HTERT RPE-1 (cell line): ENCODE measurements around the gene INO80C.
"Not testable (repeated sequence)": the region's sequence is repeated elsewhere in the genome, so short reads cannot be mapped to it uniquely, and the experiment has no call there.

Experiments
- in situ Hi-C: fragments of 300-500 bp; cut with MboI; formaldehyde crosslinking; loops from 4 replicates; pipeline ENCODE4 v1.14.3; 2020; ENCODE audit warnings: low sequenced_read_pairs

The INO80C gene

GRCh38 chr18:35463827-35464226, 33.9 kb downstream of the INO80C start:
- in situ Hi-C loops = no loop called here

DNA sequence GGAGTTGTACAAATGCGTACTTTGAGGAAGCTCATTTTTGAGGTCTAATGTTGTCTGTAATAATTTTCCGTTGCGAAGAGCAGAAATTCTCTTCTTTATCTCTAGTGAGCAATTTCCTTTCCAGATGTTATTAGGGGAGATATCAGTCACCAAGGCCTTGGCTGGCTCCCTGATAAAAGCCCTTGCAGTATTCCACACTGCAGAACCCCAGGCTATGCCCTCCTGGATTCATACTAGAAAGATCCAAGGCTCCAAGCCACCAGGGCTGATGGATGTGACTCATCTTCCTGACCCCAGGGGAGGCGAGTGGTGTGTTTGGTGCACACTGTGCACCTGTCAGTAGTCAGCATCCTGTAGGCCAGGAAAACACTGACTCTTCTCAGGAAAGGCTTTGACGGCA, 34.7 kb downstream of the INO80C start:
- in situ Hi-C loops = no loop called here

- in situ Hi-C loops = no loop called here
These were observed 37.0 kb downstream of the INO80C start for GRCh38 chr18:35460736-35461161.

GRCh38 chr18:35459997-35460396, 37.8 kb downstream of the INO80C start:
- in situ Hi-C loops = no loop called here

GRCh38 chr18:35458677-35459441, 38.9 kb downstream of the INO80C start:
- in situ Hi-C loops = no loop called here

DNA sequence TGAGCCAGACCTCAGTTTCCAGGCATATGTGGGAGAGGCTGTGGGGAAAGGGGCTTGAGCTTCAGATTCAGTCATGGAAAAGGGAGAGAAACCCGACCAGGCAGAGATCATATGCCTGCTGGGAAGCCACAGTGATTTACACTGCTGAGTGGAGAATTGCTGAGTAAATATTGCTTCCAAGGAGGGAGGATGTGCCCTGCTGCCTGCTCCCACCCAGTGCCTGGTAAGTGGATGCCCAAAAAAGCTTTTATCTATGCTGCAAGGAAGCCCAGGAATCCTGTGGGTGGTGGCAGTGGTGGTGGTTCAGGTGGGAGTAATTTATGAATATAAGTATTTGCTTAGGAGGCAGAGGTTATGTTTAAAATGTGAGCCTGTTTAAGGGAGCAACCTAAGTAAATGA, 39.5 kb downstream of the INO80C start:
- in situ Hi-C loops = no loop called here

GRCh38 chr18:35457140-35457704, 40.5 kb downstream of the INO80C start:
- in situ Hi-C loops = no loop called here

DNA sequence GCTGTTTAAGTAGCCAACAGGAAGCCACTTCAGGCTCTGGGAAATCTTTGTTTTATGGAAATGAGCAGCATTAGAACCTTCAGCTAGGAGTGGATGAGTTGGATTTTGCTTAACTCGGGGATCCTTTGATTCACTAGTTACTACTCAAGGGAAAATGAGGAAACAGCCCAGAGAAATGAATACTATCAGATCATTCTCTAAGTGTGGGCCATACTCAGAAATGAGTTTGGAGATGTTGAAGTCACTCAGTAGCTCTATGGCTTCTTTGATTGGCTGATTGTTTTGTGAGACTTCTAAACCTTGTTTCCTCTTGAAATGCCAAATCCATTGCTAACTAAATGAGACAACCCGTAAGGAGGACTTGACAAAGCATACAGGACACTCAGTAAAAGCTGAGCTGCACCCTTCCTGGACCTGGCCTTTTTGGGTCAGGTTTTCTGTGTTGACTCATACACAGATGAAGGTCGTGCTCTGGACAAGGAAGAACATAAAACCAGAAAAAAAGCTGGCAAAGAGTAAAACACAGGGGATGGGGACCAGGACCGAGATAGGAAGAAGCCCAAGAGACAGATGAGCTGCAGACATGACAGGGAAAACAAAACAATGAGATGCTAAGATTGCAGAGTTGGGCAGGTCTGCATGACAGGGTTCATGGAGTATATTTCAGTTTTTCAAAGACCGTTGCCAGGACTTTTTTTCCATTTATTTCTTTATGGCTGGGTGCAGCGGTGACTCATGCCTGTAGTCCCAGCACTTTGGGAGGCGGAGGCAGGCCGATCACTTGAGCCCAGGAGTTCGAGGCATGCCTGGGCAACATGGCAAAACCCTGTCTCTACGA, 41.6 kb downstream of the INO80C start:
- in situ Hi-C loops = no loop called here

GRCh38 chr18:35454803-35455202, 43.0 kb downstream of the INO80C start:
- in situ Hi-C loops = no loop called here

GRCh38 chr18:35453065-35453464, 44.7 kb downstream of the INO80C start:
- in situ Hi-C loops = not testable (repeated sequence)

DNA sequence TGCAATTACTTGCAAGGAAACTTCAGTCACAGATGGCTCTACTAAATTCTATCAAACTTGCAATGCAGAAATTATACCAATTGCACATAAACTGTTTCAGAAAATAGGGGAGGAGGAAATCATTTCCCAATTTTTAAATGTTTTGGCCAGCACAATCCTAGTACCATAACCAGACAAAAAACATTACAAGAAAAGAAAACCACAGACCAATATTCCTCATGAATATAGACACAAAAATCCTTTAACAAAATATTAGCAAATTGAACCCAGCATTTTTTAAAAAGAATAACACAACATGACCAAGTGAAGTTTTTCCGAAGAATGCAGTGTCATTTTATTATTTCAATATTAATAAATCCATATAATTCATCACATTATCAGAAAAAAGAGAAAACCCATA, 45.8 kb downstream of the INO80C start:
- in situ Hi-C loops = no loop called here

DNA sequence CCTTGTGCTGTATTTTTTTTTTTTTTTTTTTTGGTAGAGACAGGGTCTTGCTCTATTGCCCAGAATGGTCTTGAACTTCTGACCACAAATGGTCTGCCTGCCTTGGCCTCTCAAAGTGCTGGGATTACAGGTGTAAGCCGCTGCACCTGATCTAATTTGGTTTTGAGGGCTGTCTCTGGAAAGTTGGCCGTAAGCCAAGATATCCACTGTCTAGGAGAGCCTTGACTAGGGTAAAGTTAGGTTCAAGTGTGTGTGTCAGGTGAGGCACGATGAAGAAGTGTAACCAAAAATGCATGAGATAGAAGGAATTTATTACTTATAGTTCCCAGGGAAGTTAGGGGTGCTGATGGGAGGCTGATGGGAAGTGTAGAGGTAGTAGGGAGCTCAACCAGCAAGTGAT, 46.7 kb downstream of the INO80C start:
- in situ Hi-C loops = no loop called here

GRCh38 chr18:35444636-35445035, 53.1 kb downstream of the INO80C start:
- in situ Hi-C loops = no loop called here

GRCh38 chr18:35443847-35444246, 53.9 kb downstream of the INO80C start:
- in situ Hi-C loops = no loop called here

DNA sequence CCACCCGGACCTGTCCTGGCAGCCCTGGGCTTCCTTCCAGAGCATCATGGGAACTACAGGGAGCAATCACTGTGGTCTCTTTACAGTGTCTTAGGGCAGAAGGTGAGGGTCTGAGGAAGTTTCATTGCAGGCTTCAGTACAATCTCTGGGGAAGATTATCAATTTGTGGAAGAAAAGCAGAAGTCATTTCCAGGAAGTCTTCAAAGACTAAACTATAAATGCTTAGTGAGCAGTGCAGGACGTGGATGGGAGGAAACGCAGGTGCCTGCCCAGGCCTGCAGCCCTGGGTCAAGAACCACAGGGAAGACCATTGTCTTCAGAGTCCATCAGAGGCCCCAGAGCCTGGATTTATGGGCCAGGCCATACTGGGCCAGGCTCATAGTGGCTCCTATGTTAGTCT, 54.3 kb downstream of the INO80C start:
- in situ Hi-C loops = no loop called here

- in situ Hi-C loops = no loop called here
These were observed 55.1 kb downstream of the INO80C start for GRCh38 chr18:35442701-35443100.

GRCh38 chr18:35441857-35442595, 55.7 kb downstream of the INO80C start:
- in situ Hi-C loops = no loop called here

- in situ Hi-C loops = no loop called here
These were observed 59.1 kb downstream of the INO80C start for GRCh38 chr18:35438480-35439234.

GRCh38 chr18:35437836-35438235, 59.9 kb downstream of the INO80C start:
- in situ Hi-C loops = no loop called here

GRCh38 chr18:35436076-35436649, 61.6 kb downstream of the INO80C start:
- in situ Hi-C loops = no loop called here
